HG03575 (cell line): Measurements from ENCODE around the gene ARFGEF2.
A peak's percentile ranks its signal among the peaks of the same experiment; 100 is the strongest.
"Not testable (repeated sequence)": the region's sequence is repeated elsewhere in the genome, so short reads cannot be mapped to it uniquely, and the experiment has no call there.

Experiments
- ATAC-seq: cut with Tn5 transposase; IDR thresholded peaks from one replicate; pipeline ENCODE4 v1.9.1; 2021; ENCODE audit not compliant: unreplicated experiment, insufficient number of reproducible peaks, low FRiP score; ENCODE audit errors: extremely low read depth

Gene ARFGEF2

GRCh38 chr20:49030954-49031619, 109.6 kb downstream of the ARFGEF2 start:
- ATAC-seq, result no peak

- no peak for ATAC-seq
Measured at GRCh38 chr20:49032455-49032854, 110.9 kb downstream of the ARFGEF2 start.

- ATAC-seq, result no peak
Measured at GRCh38 chr20:49034070-49034732, 112.7 kb downstream of the ARFGEF2 start.

DNA sequence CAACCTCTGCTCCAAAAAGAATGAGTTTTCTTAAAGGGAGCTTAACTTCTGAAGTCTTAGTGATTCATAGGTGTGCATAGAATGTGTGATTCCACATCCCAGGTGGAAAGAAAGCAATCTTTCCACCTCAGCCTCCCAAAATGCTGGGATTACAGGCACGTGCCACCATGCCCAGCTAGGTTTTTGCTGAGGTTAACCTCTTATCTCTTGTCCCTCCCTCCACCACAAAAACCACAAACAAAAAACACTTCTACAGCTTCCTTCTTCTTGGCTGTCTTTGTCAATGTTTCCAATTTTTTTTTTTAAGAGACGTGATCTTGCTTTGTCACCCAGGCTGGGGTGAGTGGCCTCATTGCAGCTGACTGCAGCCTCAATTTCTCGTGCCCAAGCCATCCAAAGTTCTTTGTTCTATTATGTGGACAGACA, 116.5 kb downstream of the ARFGEF2 start:
- ATAC-seq, result no peak

GRCh38 chr20:49039854-49040253, 118.3 kb downstream of the ARFGEF2 start:
- no peak for ATAC-seq

GRCh38 chr20:49043000-49043399, 121.5 kb downstream of the ARFGEF2 start:
- ATAC-seq, result no peak

DNA sequence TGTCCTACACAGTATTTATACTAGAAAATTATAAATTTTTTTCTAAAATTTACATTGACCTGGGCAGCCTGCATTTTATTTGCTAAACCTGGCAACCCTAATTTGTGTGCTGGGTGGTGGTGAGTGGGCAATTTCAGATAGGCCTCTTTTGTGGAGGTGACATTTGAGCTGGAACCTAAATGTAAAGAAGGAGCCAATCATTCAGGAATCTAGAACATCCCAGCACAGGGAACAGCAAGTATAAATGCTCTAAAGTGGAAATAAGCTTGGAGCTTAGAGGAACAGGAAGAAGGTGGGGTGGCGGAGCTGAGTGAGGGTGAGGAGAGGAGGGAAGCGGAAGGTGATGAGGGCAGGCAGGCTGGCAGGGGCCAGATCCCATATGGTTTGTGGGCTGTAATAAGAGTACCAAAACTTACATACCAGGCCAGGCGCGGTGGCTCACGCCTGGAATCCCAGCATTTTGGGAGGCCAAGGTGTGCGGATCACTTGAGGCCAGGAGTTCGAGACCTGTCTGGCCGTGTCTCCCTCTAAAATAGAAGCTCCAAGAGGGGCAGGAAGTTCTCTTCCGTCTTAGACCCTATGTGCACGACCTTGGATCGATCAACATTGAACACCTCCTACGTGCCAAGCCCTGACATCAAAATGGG, 124.1 kb downstream of the ARFGEF2 start:
- no peak for ATAC-seq

- peak; percentile 56 for ATAC-seq
Measured at GRCh38 chr20:49046087-49046900, 124.8 kb downstream of the ARFGEF2 start, which contains the start of gene CSE1L. TSS of gene CSE1L (plus strand) at chr20:49046312. CDS start at chr20:49058464, 12,152 bp downstream.

DNA sequence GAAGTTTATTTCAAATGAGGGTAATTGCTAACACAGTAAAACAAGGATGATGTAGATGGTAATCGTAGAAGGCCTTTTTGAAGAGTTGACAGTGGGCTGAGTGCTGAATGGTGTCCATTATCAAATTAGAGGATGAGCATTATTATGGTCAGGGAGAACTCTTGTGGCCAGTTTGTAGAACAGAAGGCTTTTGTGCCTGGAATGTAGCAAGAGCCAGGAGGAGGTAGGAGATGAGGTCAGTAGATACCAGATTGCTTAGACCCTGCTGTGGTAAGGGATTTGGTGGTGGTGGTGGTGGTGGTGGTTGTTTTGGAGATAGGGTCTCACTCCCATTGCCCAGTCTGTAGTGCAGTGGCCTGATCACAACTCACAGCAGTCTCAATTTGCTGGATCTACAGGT, 130.8 kb downstream of the ARFGEF2 start:
- ATAC-seq, result no peak

DNA sequence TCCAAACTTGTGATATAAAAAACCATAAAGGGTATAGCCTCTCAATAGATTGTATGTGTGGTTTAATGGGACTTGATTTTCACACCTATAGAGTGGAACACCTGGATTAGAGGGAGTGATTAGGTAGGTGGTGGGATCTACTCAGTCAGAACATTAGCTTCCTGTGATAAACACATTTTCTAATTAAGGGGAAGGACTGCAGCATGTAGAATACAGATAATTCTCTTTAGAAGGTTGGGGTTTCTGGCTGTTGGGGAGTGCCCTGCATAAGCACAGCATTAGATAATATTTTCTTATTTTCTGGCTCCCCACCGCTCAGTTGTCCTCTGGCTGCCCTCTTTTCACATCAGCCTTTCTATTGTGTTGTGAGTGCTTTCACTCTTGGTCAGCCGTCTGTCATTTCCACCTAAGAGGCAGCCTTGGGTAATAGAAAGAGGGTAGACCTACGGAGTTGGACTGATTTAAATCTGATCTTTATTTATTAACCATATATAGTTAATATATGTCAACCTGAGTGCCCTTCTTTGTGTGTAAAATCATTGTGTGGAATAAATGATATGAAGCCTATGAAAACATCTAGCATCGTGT, 132.6 kb downstream of the ARFGEF2 start:
- no peak for ATAC-seq

- no peak for ATAC-seq
Measured at GRCh38 chr20:49063279-49063678, 141.8 kb downstream of the ARFGEF2 start.

GRCh38 chr20:49074521-49074920, 153.0 kb downstream of the ARFGEF2 start:
- ATAC-seq, result no peak

DNA sequence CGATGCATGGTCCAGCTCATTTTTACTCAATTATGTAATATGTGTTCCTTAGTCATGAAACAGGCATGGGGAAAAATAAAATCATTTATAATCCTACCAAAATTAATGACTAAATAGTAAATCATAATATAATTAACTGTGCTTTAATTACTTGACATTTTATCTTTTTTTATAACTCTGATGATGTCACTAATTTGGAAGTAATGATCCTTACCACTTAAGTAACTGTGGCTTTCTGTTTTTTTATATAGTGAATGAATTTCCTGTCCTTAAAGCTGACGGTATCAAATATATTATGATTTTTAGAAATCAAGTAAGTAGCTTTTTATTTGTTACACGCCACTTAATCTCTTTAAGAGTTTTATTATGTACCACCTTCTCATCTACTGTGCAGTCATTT, 156.8 kb downstream of the ARFGEF2 start:
- no peak for ATAC-seq

GRCh38 chr20:49082295-49082694, 160.8 kb downstream of the ARFGEF2 start:
- not testable (repeated sequence) for ATAC-seq
